Endothelial cell of umbilical vein (primary cell): ENCODE data around the gene CRK.

Experiments
- CTCF ChIP-seq, 2 donors: IDR thresholded peaks; 1 replicate in 1 of 2; 2 replicates in 1 of 2; pipeline ENCODE4 v1.5.1; 2011; ENCODE audit warnings: low read length in 2 of 2, mild to moderate bottlenecking in 2 of 2, moderate library complexity in 2 of 2, control low read depth in 1 of 2, inconsistent platforms in 1 of 2, low read depth in 1 of 2; ENCODE audit not compliant: insufficient read depth in 1 of 2; ENCODE audit errors: extremely low read depth in 1 of 2
- EZH2 ChIP-seq: IDR thresholded peaks from 2 replicates; pipeline ENCODE4 v1.6.1; 2012; ENCODE audit warnings: borderline replicate concordance, low read depth, mild to moderate bottlenecking, moderate library complexity, low read length, inconsistent platforms; ENCODE audit not compliant: severe bottlenecking
- JUN ChIP-seq: IDR thresholded peaks from 2 replicates; pipeline ENCODE4 v1.6.1; 2011; ENCODE audit warnings: borderline replicate concordance, low read depth; ENCODE audit not compliant: insufficient read length, insufficient read depth
- MAX ChIP-seq: IDR thresholded peaks from 2 replicates; pipeline ENCODE4 v1.6.1; 2011; ENCODE audit not compliant: insufficient read depth, insufficient read length

DNA sequence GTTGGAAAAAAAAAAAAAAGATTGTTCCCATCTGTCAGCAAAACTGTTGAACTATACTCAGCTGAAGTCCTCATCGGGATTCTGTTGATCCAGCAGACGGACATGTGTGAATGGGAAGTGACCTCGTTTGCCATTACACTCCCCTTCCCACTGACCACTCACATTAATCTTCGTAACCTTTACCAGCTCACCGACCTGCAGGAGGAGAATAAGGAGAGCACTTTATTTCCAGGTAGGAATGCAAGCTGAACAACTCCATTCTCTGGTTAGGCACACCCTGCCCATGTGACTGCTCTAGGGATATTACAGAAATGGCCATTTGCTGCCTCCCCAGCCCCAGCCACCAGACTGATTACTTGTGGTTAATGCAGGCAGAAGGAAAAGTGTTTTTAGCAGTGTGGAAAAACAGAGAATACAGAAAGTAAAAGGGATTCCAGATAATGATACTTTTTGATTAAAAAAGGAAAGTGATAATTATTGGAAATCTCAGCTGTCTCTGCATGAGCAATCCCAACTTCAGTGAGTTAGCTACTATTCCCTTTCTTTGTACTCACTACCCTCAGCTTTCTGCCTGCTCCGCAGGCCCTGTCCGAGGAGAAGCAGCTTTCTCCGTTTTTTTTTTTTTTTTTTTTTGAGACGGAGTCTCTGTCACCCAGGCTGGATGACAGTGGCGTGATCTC is 32.4 kb downstream of the CRK start:
- no peak for TF ChIP-seq MAX
- no peak for TF ChIP-seq CTCF (IDR thresholded peaks at IDR 0.05; ENCODE audit: extremely low read depth in 1 of 2, insufficient read depth in 1 of 2, low read depth in 1 of 2, low read length in 2 of 2)
- no peak for TF ChIP-seq JUN
- TF ChIP-seq EZH2 = no peak
